ENCODE data around the gene PPP2CA.
"Not testable (repeated sequence)": the region's sequence is repeated elsewhere in the genome, so short reads cannot be mapped to it uniquely, and the experiment has no call there.

PPP2CA gene

GRCh38 chr5:134174841-134175839, 50.7 kb downstream of the PPP2CA start:
- TF ChIP-seq ZFX (IDR thresholded peaks at IDR 0.05) (no peak), CTCF (conservative IDR thresholded peaks at IDR 0.05) (no peak)
- H3K27ac ChIP-seq = no peak overlapping the region

- TF ChIP-seq ZFX (IDR thresholded peaks at IDR 0.05) (no peak), CTCF (conservative IDR thresholded peaks at IDR 0.05) (no peak)
- H3K27ac ChIP-seq = no peak overlapping the region
Observed at GRCh38 chr5:134171972-134172371, 53.9 kb downstream of the PPP2CA start.

GRCh38 chr5:134162592-134162991, 63.3 kb downstream of the PPP2CA start:
- TF ChIP-seq ZFX (IDR thresholded peaks at IDR 0.05) (no peak), CTCF (conservative IDR thresholded peaks at IDR 0.05) (no peak)
- H3K27ac ChIP-seq = no peak overlapping the region

GRCh38 chr5:134161513-134162395, 64.1 kb downstream of the PPP2CA start:
- no peak overlapping the region for H3K27ac ChIP-seq
- no peak for TF ChIP-seq CTCF (conservative IDR thresholded peaks at IDR 0.05)
- no peak for TF ChIP-seq ZFX (IDR thresholded peaks at IDR 0.05)

GRCh38 chr5:134153657-134154056, 72.2 kb downstream of the PPP2CA start:
- H3K27ac ChIP-seq = no peak overlapping the region
- TF ChIP-seq ZFX (IDR thresholded peaks at IDR 0.05) = no peak
- TF ChIP-seq CTCF (conservative IDR thresholded peaks at IDR 0.05) = no peak

- no peak overlapping the region for H3K27ac ChIP-seq
- no peak for TF ChIP-seq ZFX (IDR thresholded peaks at IDR 0.05)
- no peak for TF ChIP-seq CTCF (conservative IDR thresholded peaks at IDR 0.05)
Observed at GRCh38 chr5:134153241-134153640, 72.6 kb downstream of the PPP2CA start.

GRCh38 chr5:134152173-134152832, 73.6 kb downstream of the PPP2CA start:
- H3K27ac ChIP-seq = not testable (repeated sequence)
